ENCODE measurements around the gene CBFB. TPM values are rescaled to one million over a fixed set of nuclear protein-coding genes. Genes with fewer than 3 reads are reported as not detected.
"Not testable (repeated sequence)": the region's sequence is repeated elsewhere in the genome, so short reads cannot be mapped to it uniquely, and the experiment has no call there.

CBFB gene
- total RNA-seq, 4 donors from 2014 or later = 42.4 to 76.3 (median 48.2) TPM

DNA sequence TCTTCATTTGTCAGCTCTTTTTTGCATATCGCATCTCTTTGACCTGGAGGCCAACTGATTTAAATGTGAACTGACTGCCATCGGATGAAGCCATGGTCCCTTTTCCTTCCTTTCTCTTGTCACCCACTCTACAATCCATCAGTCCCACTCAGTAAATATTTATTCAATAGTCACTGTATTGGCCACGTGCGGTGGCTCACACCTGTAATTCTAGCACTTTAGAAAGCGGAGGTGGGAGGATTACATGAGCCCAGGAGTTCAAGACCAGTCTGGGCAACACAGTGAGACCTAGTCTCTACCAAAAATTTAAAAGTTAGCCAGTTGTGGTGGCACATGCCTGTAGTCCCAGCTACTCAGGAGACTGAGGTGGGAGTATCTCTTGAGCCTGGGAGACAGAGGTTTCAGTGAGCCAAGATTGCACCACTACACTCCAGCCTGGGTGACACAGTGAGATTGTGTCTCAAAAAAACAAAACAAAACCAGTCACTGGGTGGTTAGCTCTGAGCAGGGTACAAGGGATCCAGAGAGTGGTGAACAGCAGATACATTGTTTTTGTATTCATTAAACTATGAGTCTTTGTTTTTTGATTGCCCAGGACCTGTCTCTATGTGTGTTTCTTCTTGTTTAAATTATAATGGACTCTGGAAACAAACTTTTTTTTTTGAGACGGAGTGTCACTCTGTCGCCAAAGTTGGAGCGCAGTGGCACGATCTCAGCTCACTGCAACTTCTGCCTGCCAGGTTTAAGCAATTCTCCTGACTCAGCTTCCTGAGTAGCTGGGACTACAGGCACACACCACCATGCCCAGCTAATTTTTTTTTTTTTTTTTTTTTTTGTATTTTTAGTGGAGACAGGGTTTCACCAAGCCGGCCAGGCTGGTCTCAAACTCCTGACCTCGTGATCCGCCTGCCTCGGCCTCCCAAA lies 87.7 kb downstream of the CBFB start:
- TF ChIP-seq POLR2A (IDR thresholded peaks at IDR 0.05) = no peak
- TF ChIP-seq, protein P1, sequence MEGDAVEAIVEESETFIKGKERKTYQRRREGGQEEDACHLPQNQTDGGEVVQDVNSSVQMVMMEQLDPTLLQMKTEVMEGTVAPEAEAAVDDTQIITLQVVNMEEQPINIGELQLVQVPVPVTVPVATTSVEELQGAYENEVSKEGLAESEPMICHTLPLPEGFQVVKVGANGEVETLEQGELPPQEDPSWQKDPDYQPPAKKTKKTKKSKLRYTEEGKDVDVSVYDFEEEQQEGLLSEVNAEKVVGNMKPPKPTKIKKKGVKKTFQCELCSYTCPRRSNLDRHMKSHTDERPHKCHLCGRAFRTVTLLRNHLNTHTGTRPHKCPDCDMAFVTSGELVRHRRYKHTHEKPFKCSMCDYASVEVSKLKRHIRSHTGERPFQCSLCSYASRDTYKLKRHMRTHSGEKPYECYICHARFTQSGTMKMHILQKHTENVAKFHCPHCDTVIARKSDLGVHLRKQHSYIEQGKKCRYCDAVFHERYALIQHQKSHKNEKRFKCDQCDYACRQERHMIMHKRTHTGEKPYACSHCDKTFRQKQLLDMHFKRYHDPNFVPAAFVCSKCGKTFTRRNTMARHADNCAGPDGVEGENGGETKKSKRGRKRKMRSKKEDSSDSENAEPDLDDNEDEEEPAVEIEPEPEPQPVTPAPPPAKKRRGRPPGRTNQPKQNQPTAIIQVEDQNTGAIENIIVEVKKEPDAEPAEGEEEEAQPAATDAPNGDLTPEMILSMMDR (IDR thresholded peaks at IDR 0.05) = no peak
- 55 to 75% methylated on average over 13 of the region's 13 CpGs for WGBS, 2 donors
- DNase-seq (ENCODE audit: low spot score in 2 of 2) = peak in 1 of 2 donors; percentile 29
- H3K4me3 ChIP-seq (ENCODE audit: low read depth, poor library complexity, severe bottlenecking) = no peak overlapping the region
- intact Hi-C loops (cut with DNase I; ENCODE audit: low total_unique reads) = no loop called here

DNA sequence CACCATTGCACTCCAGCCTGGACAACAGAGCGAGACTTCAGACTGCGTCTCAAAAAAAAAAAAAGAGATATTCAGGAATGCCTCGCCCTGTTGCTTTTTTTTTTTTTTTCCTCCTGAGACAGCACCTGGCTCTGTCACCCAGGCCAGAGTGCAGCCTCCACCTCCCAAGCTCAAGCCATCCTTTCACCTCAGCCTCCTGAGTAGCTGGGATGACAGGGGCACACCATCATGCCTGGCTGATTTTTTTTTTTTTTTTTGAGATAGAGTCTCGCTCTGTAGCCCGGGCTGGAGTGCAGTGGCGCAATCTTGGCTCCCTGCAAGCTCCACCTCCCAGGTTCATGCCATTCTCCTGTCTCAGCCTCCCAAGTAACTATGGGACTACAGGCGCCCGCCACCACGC lies 88.8 kb downstream of the CBFB start:
- WGBS, 2 donors = 93 to 97% methylated on average over 9 of the region's 9 CpGs
- intact Hi-C loops (cut with DNase I; ENCODE audit: low total_unique reads) = no loop called here

DNA sequence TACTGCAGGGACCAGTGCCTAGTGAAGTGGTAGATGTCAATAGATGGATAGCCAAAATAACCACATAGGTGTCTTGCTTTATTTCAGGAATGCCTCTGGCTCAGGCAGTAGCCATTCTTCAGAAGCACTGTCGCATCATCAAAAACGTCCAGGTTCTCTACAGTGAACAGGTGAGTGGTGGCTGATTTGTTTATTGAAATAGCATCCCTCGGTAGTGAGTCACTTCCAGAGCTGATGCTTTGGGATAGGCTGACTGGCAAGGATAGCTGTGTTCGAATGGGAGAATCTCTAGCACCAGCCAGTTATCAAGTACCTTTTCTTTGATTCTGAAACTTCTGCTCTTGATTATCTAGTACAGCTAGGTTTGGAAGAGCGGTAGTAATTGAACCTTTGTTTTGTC lies 91.1 kb downstream of the CBFB start:
- TF ChIP-seq, protein P1 (IDR thresholded peaks at IDR 0.05) = no peak
- no peak for TF ChIP-seq POLR2A (IDR thresholded peaks at IDR 0.05)
- H3K4me3 ChIP-seq (ENCODE audit: low read depth, poor library complexity, severe bottlenecking) = no peak overlapping the region
- intact Hi-C loops (cut with DNase I; ENCODE audit: low total_unique reads) = no loop called here
- 71 to 73% methylated on average over 5 of the region's 5 CpGs for WGBS, 2 donors
- DNase-seq (ENCODE audit: low spot score in 2 of 2) = no peak

More for the DNA sequence above, 88.8 kb downstream of the CBFB start:
- no peak for TF ChIP-seq POLR2A (IDR thresholded peaks at IDR 0.05)
- TF ChIP-seq, protein P1 (IDR thresholded peaks at IDR 0.05) = no peak
- no peak overlapping the region for H3K4me3 ChIP-seq (ENCODE audit: low read depth, poor library complexity, severe bottlenecking)
- no peak for DNase-seq (ENCODE audit: low spot score in 2 of 2)

DNA sequence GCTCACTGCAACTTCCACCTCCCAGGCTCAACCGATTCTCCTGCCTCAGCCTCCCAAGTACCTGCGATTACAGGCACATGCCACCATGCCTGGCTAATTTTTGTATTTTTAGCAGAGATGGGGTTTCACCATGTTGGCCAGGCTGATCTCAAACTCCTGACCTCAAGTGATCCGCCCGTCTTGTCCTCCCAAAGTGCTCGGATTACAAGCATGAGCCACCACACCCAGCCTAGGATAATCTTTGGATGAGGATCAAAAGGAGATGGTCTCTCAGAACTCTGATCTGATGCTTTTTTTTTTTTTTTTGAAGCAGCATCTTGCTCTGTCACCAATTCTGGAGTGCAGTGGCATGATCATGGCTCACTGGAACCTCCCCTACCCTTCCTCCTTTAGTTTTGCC lies 93.8 kb downstream of the CBFB start:
- intact Hi-C loops (cut with DNase I; ENCODE audit: low total_unique reads); H3K4me3 ChIP-seq (ENCODE audit: low read depth, poor library complexity, severe bottlenecking): not testable (repeated sequence)
- DNase-seq (ENCODE audit: low spot score in 2 of 2) = peak in 1 of 2 donors; percentile 32
- 90 to 94% methylated on average over 5 of the region's 5 CpGs for whole genome bisulfite sequencing, 2 donors

DNA sequence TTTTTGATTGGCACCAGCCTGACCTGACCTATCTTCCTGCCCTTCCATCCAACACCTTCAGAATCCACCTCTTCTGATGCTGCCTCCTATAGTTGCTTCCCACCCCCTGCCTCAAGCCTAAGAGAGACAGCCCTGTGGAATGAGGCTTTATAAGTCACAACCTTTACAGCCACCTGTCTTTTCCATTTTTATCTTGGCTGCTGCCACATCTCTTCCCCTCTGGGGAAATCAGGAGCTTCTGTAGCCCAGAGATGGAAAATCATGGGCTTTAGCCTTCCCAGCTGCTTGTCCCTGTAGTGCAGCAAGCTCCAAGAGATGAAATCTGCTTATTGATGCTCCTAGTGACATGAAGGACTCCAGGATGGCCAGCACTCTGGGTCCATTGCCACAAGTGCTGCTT lies 99.5 kb downstream of the CBFB start:
- DNase-seq (ENCODE audit: low spot score in 2 of 2) = no peak
- no peak overlapping the region for H3K4me3 ChIP-seq (ENCODE audit: low read depth, poor library complexity, severe bottlenecking)
- no peak for TF ChIP-seq POLR2A (IDR thresholded peaks at IDR 0.05)
- TF ChIP-seq, protein P1 (IDR thresholded peaks at IDR 0.05) = no peak
- intact Hi-C loops (cut with DNase I; ENCODE audit: low total_unique reads) = no loop called here

DNA sequence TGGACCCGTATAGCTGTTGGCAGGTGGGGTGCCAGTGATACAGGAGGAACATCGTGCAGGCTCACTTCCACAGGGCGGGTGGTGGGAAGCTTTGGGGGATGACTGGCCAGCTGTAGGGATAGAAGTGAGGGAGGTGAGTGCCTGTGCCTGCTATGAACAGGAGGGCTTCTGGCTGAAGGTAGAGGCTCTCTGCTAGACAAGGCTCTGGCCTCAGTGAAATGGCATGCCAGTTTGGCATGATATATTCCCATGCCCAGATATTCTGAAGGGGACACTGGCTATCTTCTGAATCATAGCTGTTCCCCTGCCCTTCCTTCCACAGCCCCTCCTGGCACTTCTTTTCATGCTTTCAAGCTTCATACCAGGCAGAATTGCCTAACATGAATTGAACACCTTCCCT lies 99.9 kb downstream of the CBFB start:
- DNase-seq (ENCODE audit: low spot score in 2 of 2) = no peak
- intact Hi-C loops (cut with DNase I; ENCODE audit: low total_unique reads) = no loop called here
- no peak for TF ChIP-seq POLR2A (IDR thresholded peaks at IDR 0.05)
- TF ChIP-seq, protein P1 (IDR thresholded peaks at IDR 0.05) = no peak
- H3K4me3 ChIP-seq (ENCODE audit: low read depth, poor library complexity, severe bottlenecking) = no peak overlapping the region
- WGBS, 2 donors = 91 to 98% methylated on average over 3 of the region's 3 CpGs

Data from lower leg skin (tissue), 4 donors.